Measurements from ENCODE around the gene MYO15B. TPM values are rescaled to one million over a fixed set of nuclear protein-coding genes. Genes with fewer than 3 reads are reported as not detected.

MYO15B gene
- total and polyA plus RNA-seq, 2 of the 4 experiments (the other 2 are of a cell fraction) = 0.18 to 0.65 TPM

GRCh38 chr17:75557852-75558665, 29.5 kb upstream of the MYO15B start:
- Histone ChIP-seq H3K27me3 (ENCODE audit: control insufficient read depth, insufficient read depth, low read length) (no peaks in the 10 kb centered on the region; the same call in 1 of the 2 replicates), H2AK9ac (replicated peaks; ENCODE audit: low read depth, low read length, poor library complexity) (no peak overlapping the region), H3K4me2 (ENCODE audit: low read depth, low read length) (no peak overlapping the region), H3K18ac (ENCODE audit: low read depth, low read length) (no peak overlapping the region), H3K36me3 (ENCODE audit: control insufficient read depth, insufficient read depth, low read length) (no peaks in the 10 kb centered on the region), H4K8ac (ENCODE audit: low read depth in 2 of 2, low read length in 2 of 2) (no peak overlapping the region), H2AK5ac (ENCODE audit: low read depth, low read length) (no peak overlapping the region), H2BK5ac (ENCODE audit: low read depth, low read length, poor library complexity, severe bottlenecking) (no peak overlapping the region), H3K9ac (ENCODE audit: low read depth, low read length) (no peak overlapping the region), H3K4ac (ENCODE audit: low read depth, low read length) (no peak overlapping the region), H3K27ac (ENCODE audit: insufficient read depth, low read length) (no peak overlapping the region), H3K79me1 (ENCODE audit: low read depth in 1 of 2, low read length in 2 of 2) (no peaks in the 10 kb centered on the region), H2BK15ac (ENCODE audit: low read depth, low read length) (no peak overlapping the region), H4K91ac (ENCODE audit: insufficient read depth, low read depth, low read length) (no peak overlapping the region), H3K9me3 (ENCODE audit: control insufficient read depth, insufficient read depth, low read length) (no peaks in the 10 kb centered on the region), H2BK120ac (ENCODE audit: low read depth, low read length) (no peak overlapping the region), H4K20me1 (ENCODE audit: insufficient read depth, low read length) (no peaks in the 10 kb centered on the region), H3K4me3 (ENCODE audit: insufficient read depth, low read depth, low read length) (no peak overlapping the region), H4K5ac (ENCODE audit: low read depth, low read length) (no peak overlapping the region), H3K56ac (ENCODE audit: extremely low read depth, insufficient read depth, low read length) (no peak overlapping the region), H3K23ac (ENCODE audit: low read depth, low read length) (no peak overlapping the region), H2AFZ (replicated peaks; ENCODE audit: low read length, poor library complexity) (no peak overlapping the region), H2BK20ac (ENCODE audit: low read depth, low read length) (no peak overlapping the region), H3K14ac (replicated peaks; ENCODE audit: low read depth, low read length) (no peak overlapping the region), H3K9me1 (ENCODE audit: insufficient read depth, low read length) (0 out of 2 replicates have a peak, but pooled peaks cover 3% of the 10 kb centered on the region), H3K4me1 (ENCODE audit: control insufficient read depth, insufficient read depth, low read length) (peaks cover 5% of the 10 kb centered on the region; the same call in 1 of the 2 replicates)
- BruUV-seq (replicated peaks) = no TSS peak
- no peak for ATAC-seq (ENCODE audit: low read depth)
- TF ChIP-seq USF2 (IDR thresholded peaks at IDR 0.05; ENCODE audit: low read depth, low read length) = no peak
- TF ChIP-seq BHLHE40 (IDR thresholded peaks at IDR 0.05; ENCODE audit: low read depth, low read length) = no peak
- no peak for TF ChIP-seq RAD21 (IDR thresholded peaks at IDR 0.05; ENCODE audit: low read length)
- no peak for TF ChIP-seq SMC3 (IDR thresholded peaks at IDR 0.05; ENCODE audit: low read depth, low read length)
- TF ChIP-seq MAFK (IDR thresholded peaks at IDR 0.05; ENCODE audit: low read depth, low read length) = no peak
- no peak for TF ChIP-seq ELK1 (IDR thresholded peaks at IDR 0.05; ENCODE audit: borderline replicate concordance, low read depth, low read length)
- ChIA-PET POLR2A (ENCODE audit: unreplicated experiment) (no interaction called here), CTCF (no interaction called here)
- intact Hi-C loops (cut with micrococcal nuclease) = no loop called here
- DNase-seq = no peak
- dilution Hi-C loops (cut with HindIII; ENCODE audit: low sequenced_read_pairs, unreplicated experiment) = no loop called here
- WGBS, 2 experiments (ENCODE audit: extremely low coverage in 2 of 2, insufficient read length in 1 of 2) = 77% methylated on average over 6 of the region's 18 CpGs; no CpG with 5 or more reads in 1 of the 2 experiments
- in situ Hi-C loops (cut with MboI; ENCODE audit: low sequenced_read_pairs) = no loop called here

Measured in IMR-90 (cell line).